Tibial nerve (tissue), 4 donors: Measurements from ENCODE around the gene NCAPG. TPM values are rescaled to one million over a fixed set of nuclear protein-coding genes. Genes with fewer than 3 reads are reported as not detected.

Experiments used
- DNase-seq, 2 donors: peaks; one replicate each; pipeline ENCODE4 v3.0.0-alpha.2; 2019; ENCODE audit warnings: low spot score in 2 of 2
- H3K27ac ChIP-seq, 4 donors: fragments of 200-600 bp; sonication (generic) in 3 of 4; one replicate each; pipeline ENCODE4 v1.5.1; 2017 to 2019; ENCODE audit warnings: mild to moderate bottlenecking in 1 of 4
- H3K27me3 ChIP-seq, 2 donors: fragments of 200-600 bp; sonication (generic) in 1 of 2; one replicate each; pipeline versions ENCODE4 v1.5.1 to v1.6.0; 2017 to 2019
- H3K36me3 ChIP-seq, 3 donors: fragments of 200-600 bp; sonication (generic); one replicate each; pipeline ENCODE4 v1.5.1; 2018 to 2019
- H3K4me1 ChIP-seq, 4 donors: fragments of 200-600 bp; sonication (generic) in 3 of 4; one replicate each; pipeline ENCODE4 v1.5.1; 2017 to 2019
- H3K4me3 ChIP-seq, 4 donors: fragments of 200-600 bp; sonication (generic) in 3 of 4; one replicate each; pipeline ENCODE4 v1.5.1; 2017 to 2019; ENCODE audit warnings: mild to moderate bottlenecking in 1 of 4, moderate library complexity in 1 of 4
- H3K9me3 ChIP-seq, 4 donors: fragments of 200-600 bp; sonication (generic) in 3 of 4; one replicate each; pipeline ENCODE4 v1.5.1; 2017 to 2019
- EP300 ChIP-seq, 2 donors: sonication (generic); formaldehyde crosslinking; IDR thresholded peaks; one replicate each; pipeline ENCODE4 v1.6.1; 2017; ENCODE audit warnings: antibody characterized with exemption in 2 of 2, mild to moderate bottlenecking in 1 of 2
- POLR2A ChIP-seq, 2 donors: fragments of 450-650 bp; IDR thresholded peaks; one replicate each; pipeline ENCODE4 v1.6.1; 2017; ENCODE audit warnings: antibody characterized with exemption in 2 of 2, mild to moderate bottlenecking in 2 of 2, moderate library complexity in 2 of 2
- WGBS, 2 donors: methylation state at CpG; one replicate each; pipeline ENCODE4 v1.1.5; 2018; 5-methylcytosine and 5-hydroxymethylcytosine counted together
- total RNA-seq, 4 donors: library from RNA; depleted of rRNA; stranded (reverse); fragments of >200 nt; gene quantifications; one replicate each; pipeline ENCODE4 v1.1.0, GENCODE V29; 2016
- TF ChIP-seq, protein P1 (sequence below), 5 experiments: fragments of 200-600 bp in 3 of 5; fragments of 450-650 bp in 2 of 5; sonication (generic) in 3 of 5; IDR thresholded peaks; one replicate each; pipeline ENCODE4 v1.5.1; 2016 to 2019; ENCODE audit warnings: antibody characterized with exemption in 5 of 5, mild to moderate bottlenecking in 3 of 5, moderate library complexity in 2 of 5

Gene NCAPG
- total RNA-seq, 4 donors from 2014 or later: 0.20 to 1.7 (median 0.66) TPM

- H3K4me1 ChIP-seq: no peaks in the 10 kb centered on the region
- WGBS, 2 donors: 84 to 86% methylated on average over 5 of the region's 5 CpGs
- H3K27ac ChIP-seq: no peak overlapping the region
- peaks cover 0 to 6% (median 0%) of the 10 kb centered on the region in 4 donors for H3K9me3 ChIP-seq
- H3K27me3 ChIP-seq: no peaks in the 10 kb centered on the region
- TF ChIP-seq EP300 (IDR thresholded peaks at IDR 0.05): no peak
- TF ChIP-seq, protein P1, sequence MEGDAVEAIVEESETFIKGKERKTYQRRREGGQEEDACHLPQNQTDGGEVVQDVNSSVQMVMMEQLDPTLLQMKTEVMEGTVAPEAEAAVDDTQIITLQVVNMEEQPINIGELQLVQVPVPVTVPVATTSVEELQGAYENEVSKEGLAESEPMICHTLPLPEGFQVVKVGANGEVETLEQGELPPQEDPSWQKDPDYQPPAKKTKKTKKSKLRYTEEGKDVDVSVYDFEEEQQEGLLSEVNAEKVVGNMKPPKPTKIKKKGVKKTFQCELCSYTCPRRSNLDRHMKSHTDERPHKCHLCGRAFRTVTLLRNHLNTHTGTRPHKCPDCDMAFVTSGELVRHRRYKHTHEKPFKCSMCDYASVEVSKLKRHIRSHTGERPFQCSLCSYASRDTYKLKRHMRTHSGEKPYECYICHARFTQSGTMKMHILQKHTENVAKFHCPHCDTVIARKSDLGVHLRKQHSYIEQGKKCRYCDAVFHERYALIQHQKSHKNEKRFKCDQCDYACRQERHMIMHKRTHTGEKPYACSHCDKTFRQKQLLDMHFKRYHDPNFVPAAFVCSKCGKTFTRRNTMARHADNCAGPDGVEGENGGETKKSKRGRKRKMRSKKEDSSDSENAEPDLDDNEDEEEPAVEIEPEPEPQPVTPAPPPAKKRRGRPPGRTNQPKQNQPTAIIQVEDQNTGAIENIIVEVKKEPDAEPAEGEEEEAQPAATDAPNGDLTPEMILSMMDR (IDR thresholded peaks at IDR 0.05): no peak
- TF ChIP-seq POLR2A (IDR thresholded peaks at IDR 0.05): no peak
- DNase-seq: no peak
- peaks cover 0 to 12% (median 0%) of the 10 kb centered on the region in 3 donors for H3K36me3 ChIP-seq
- no peak overlapping the region for H3K4me3 ChIP-seq
Measured at GRCh38 chr4:17787315-17787714, 23.5 kb upstream of the NCAPG start.

DNA sequence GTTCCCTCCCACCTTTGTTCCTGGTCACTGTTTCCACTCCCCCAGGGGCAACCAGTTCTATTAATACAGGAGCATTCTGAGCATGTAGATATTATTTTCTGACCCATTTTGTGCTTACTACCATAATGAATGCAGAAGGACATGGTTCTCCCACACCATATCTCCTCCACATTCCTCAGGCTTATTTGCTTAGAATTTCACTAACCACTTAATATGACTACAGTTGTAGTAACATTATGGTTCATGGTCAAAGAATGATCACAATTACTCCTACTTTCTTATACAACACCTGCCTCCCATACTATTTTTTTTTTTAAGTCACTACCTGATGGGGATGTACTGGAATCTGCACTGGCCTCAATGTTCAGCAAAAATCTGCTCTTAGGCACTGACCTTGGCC is 21.8 kb upstream of the NCAPG start:
- Histone ChIP-seq H3K9me3 (peaks cover 0 to 6% (median 0%) of the 10 kb centered on the region in 4 donors), H3K4me1 (no peaks in the 10 kb centered on the region), H3K27me3 (no peaks in the 10 kb centered on the region), H3K36me3 (peaks cover 0 to 12% (median 0%) of the 10 kb centered on the region in 3 donors), H3K27ac (no peak overlapping the region), H3K4me3 (no peak overlapping the region)
- TF ChIP-seq, protein P1 (IDR thresholded peaks at IDR 0.05): no peak
- no peak for TF ChIP-seq EP300 (IDR thresholded peaks at IDR 0.05)
- TF ChIP-seq POLR2A (IDR thresholded peaks at IDR 0.05): no peak
- no peak for DNase-seq

DNA sequence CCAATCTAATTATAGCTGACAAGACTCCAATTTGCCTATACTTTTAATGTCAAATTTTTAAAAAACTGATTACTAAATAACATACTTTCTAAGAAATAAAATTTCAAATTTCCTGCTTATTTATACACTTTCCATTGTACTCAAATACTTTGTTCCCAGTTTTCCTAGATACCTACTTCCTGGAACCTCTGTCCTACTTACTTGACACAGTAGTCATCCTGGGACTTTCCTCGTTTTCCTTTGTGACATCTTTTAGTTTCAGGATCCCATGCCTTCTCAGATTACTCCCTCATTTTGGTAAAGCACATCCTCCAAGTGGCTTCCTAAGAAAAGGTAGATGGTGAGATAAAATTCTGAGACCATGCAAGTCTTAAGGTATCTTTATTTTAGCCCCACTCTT is 16.0 kb upstream of the NCAPG start:
- Histone ChIP-seq H3K4me3 (no peak overlapping the region), H3K4me1 (no peaks in the 10 kb centered on the region), H3K27ac (no peak overlapping the region), H3K27me3 (no peaks in the 10 kb centered on the region), H3K36me3 (peaks cover 0 to 33% (median 0%) of the 10 kb centered on the region in 3 donors), H3K9me3 (peaks cover 0 to 6% (median 0%) of the 10 kb centered on the region in 4 donors)
- DNase-seq: no peak
- WGBS, 2 donors: 59 to 70% methylated on average over 1 of the region's 1 CpG
- TF ChIP-seq EP300 (IDR thresholded peaks at IDR 0.05) (no peak), POLR2A (IDR thresholded peaks at IDR 0.05) (no peak)
- TF ChIP-seq, protein P1 (IDR thresholded peaks at IDR 0.05): no peak

DNA sequence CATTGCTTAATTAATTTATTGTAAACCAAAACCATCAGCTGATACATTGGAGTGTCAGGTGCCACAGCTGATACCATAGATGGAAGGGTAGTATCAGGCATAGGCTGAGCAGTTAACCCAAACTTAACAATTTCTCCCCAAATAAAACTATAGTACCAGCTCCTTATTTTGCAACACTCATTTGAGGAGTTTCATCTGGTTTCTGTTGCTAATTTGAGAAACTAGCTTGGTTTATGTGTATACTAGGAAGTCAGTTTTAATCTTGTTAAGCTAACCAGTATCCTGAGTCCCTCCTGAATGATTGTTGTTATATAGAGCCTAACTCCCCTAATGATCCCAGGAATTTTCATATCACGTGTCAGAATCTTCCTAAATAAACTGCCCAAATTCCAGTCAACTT is 13.0 kb upstream of the NCAPG start:
- Histone ChIP-seq H3K27me3 (no peaks in the 10 kb centered on the region), H3K4me3 (no peak overlapping the region), H3K36me3 (peaks cover 0 to 50% (median 0%) of the 10 kb centered on the region in 3 donors), H3K9me3 (no peaks in the 10 kb centered on the region), H3K4me1 (no peaks in the 10 kb centered on the region), H3K27ac (no peak overlapping the region)
- 94 to 100% methylated on average over 1 of the region's 1 CpG for WGBS, 2 donors
- no peak for DNase-seq
- TF ChIP-seq, protein P1 (IDR thresholded peaks at IDR 0.05): no peak
- TF ChIP-seq EP300 (IDR thresholded peaks at IDR 0.05) (no peak), POLR2A (IDR thresholded peaks at IDR 0.05) (no peak)

- no peaks in the 10 kb centered on the region for H3K9me3 ChIP-seq
- WGBS, 2 donors: 86 to 93% methylated on average over 3 of the region's 3 CpGs
- H3K4me1 ChIP-seq: peaks cover 5 to 46% (median 21%) of the 10 kb centered on the region in 4 donors
- TF ChIP-seq, protein P1 (IDR thresholded peaks at IDR 0.05): no peak
- no peak for TF ChIP-seq EP300 (IDR thresholded peaks at IDR 0.05)
- TF ChIP-seq POLR2A (IDR thresholded peaks at IDR 0.05): no peak
- H3K4me3 ChIP-seq: no peak overlapping the region
- peaks cover 0 to 39% (median 0%) of the 10 kb centered on the region in 3 donors for H3K36me3 ChIP-seq
- no peaks in the 10 kb centered on the region for H3K27me3 ChIP-seq
- DNase-seq: no peak
- no peak overlapping the region for H3K27ac ChIP-seq
Measured at GRCh38 chr4:17805580-17806155, 5.1 kb upstream of the NCAPG start.
